Prostate gland (tissue), 2 donors: Measurements from ENCODE around the gene CTNND2.

ENCODE experiments used
- POLR2A ChIP-seq: fragments of 450-650 bp; IDR thresholded peaks from one replicate; pipeline ENCODE4 v1.6.1; 2016; ENCODE audit warnings: antibody characterized with exemption, mild to moderate bottlenecking
- POLR2AphosphoS5 ChIP-seq: sonication (generic); formaldehyde crosslinking; IDR thresholded peaks from one replicate; pipeline ENCODE4 v1.6.1; 2017; ENCODE audit warnings: antibody characterized with exemption
- TF ChIP-seq, protein P1 (sequence below), 4 experiments: fragments of 200-600 bp in 2 of 4; fragments of 450-650 bp in 2 of 4; sonication (generic) in 2 of 4; IDR thresholded peaks; 1 replicate in 3 of 4; 2 replicates in 1 of 4; pipeline ENCODE4 v1.5.1; 2016 to 2019; ENCODE audit warnings: antibody characterized with exemption in 4 of 4, mild to moderate bottlenecking in 2 of 4, moderate library complexity in 2 of 4

DNA sequence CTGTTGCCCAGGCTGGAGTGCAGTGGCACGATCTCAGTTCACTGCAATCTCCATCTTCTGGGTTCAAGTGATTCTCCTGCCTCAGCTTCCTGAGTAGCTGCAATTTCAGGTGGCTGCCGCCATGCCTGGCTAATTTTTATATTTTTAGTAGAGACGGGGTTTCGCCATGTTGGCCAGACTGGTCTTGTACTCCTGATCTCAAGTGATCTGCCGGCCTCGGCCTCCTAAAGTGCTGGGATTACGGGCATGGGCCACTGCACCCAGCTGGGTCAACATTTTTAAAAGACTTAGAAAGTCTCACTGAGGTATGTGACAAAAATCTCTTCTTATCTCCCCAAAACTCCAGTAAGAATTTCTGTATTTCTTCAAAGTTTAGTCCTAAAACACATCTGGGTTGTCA lies 211.6 kb downstream of the CTNND2 start:
- TF ChIP-seq, protein P1, sequence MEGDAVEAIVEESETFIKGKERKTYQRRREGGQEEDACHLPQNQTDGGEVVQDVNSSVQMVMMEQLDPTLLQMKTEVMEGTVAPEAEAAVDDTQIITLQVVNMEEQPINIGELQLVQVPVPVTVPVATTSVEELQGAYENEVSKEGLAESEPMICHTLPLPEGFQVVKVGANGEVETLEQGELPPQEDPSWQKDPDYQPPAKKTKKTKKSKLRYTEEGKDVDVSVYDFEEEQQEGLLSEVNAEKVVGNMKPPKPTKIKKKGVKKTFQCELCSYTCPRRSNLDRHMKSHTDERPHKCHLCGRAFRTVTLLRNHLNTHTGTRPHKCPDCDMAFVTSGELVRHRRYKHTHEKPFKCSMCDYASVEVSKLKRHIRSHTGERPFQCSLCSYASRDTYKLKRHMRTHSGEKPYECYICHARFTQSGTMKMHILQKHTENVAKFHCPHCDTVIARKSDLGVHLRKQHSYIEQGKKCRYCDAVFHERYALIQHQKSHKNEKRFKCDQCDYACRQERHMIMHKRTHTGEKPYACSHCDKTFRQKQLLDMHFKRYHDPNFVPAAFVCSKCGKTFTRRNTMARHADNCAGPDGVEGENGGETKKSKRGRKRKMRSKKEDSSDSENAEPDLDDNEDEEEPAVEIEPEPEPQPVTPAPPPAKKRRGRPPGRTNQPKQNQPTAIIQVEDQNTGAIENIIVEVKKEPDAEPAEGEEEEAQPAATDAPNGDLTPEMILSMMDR (IDR thresholded peaks at IDR 0.05): no peak
- TF ChIP-seq POLR2A (no peak), POLR2AphosphoS5 (no peak)
